PC-9 (cell line): ENCODE data around the gene ABCA5.

Source experiments
- CTCF ChIP-seq: fragments of 200-600 bp; sonication (generic); conservative IDR thresholded peaks from 2 replicates; pipeline ENCODE4 v1.6.1; 2017; ENCODE audit warnings: mixed run types, antibody characterized with exemption, mild to moderate bottlenecking, moderate library complexity
- EZH2 ChIP-seq: fragments of 200-600 bp; sonication (generic); IDR thresholded peaks from 2 replicates; pipeline ENCODE4 v1.8.0; 2017; ENCODE audit warnings: antibody characterized with exemption, low read depth

GRCh38 chr17:69213059-69213813, 113.7 kb downstream of the ABCA5 start:
- TF ChIP-seq CTCF (no peak), EZH2 (no peak)
